Endothelial cell of umbilical vein (primary cell): Measurements from ENCODE around the gene SUGCT.

Source experiments
- CTCF ChIP-seq, 2 donors: IDR thresholded peaks; 1 replicate in 1 of 2; 2 replicates in 1 of 2; pipeline ENCODE4 v1.5.1; 2011; ENCODE audit warnings: low read length in 2 of 2, mild to moderate bottlenecking in 2 of 2, moderate library complexity in 2 of 2, control low read depth in 1 of 2, inconsistent platforms in 1 of 2, low read depth in 1 of 2; ENCODE audit not compliant: insufficient read depth in 1 of 2; ENCODE audit errors: extremely low read depth in 1 of 2
- EZH2 ChIP-seq: IDR thresholded peaks from 2 replicates; pipeline ENCODE4 v1.6.1; 2012; ENCODE audit warnings: borderline replicate concordance, low read depth, mild to moderate bottlenecking, moderate library complexity, low read length, inconsistent platforms; ENCODE audit not compliant: severe bottlenecking
- POLR2A ChIP-seq: IDR thresholded peaks from 2 replicates; pipeline ENCODE4 v1.6.1; 2012; ENCODE audit warnings: low read depth, mild to moderate bottlenecking, control low read depth, low read length

GRCh38 chr7:40634118-40634517 lies 499.3 kb downstream of the SUGCT start:
- TF ChIP-seq EZH2: no peak
- TF ChIP-seq CTCF (IDR thresholded peaks at IDR 0.05; ENCODE audit: extremely low read depth in 1 of 2, insufficient read depth in 1 of 2, low read depth in 1 of 2, low read length in 2 of 2): no peak
- TF ChIP-seq POLR2A: no peak
